H9 (cell line): Measurements from ENCODE around the gene IRAK1. TPM values are rescaled to one million over a fixed set of nuclear protein-coding genes. Genes with fewer than 3 reads are reported as not detected.

Experiments
- DNase-seq: peaks from one replicate; pipeline ENCODE4 v3.0.0-alpha.2; 2017
- H2AFZ ChIP-seq: one replicate; pipeline ENCODE4 v1.6.1; 2013; ENCODE audit warnings: mild to moderate bottlenecking, low read length, control low read depth, moderate library complexity
- H2AK5ac ChIP-seq: 2 replicates; pipeline ENCODE4 v1.6.1; 2013; ENCODE audit warnings: low read length, control low read depth, mixed read lengths; ENCODE audit not compliant: insufficient read length
- H2BK120ac ChIP-seq: one replicate; pipeline ENCODE4 v1.6.1; 2013; ENCODE audit warnings: low read depth, mild to moderate bottlenecking, low read length, control low read depth, inconsistent platforms; ENCODE audit not compliant: poor library complexity, severe bottlenecking
- H2BK12ac ChIP-seq: 2 replicates; pipeline ENCODE4 v1.6.1; 2013; ENCODE audit warnings: low read length, control low read depth, mixed read lengths, low read depth; ENCODE audit not compliant: insufficient read length
- H2BK15ac ChIP-seq: 2 replicates; pipeline ENCODE4 v1.6.1; 2013; ENCODE audit warnings: low read depth, low read length, control low read depth
- H2BK20ac ChIP-seq: one replicate; pipeline ENCODE4 v1.6.1; 2013; ENCODE audit warnings: low read depth, mild to moderate bottlenecking, low read length, control low read depth, inconsistent platforms; ENCODE audit not compliant: poor library complexity, severe bottlenecking
- H2BK5ac ChIP-seq: 2 replicates; pipeline ENCODE4 v1.6.1; 2013; ENCODE audit warnings: low read length, control low read depth, mixed read lengths; ENCODE audit not compliant: insufficient read length
- H3K14ac ChIP-seq: 2 replicates; pipeline ENCODE4 v1.6.1; 2013; ENCODE audit warnings: low read length, control low read depth; ENCODE audit not compliant: insufficient read depth
- H3K18ac ChIP-seq: 2 replicates; pipeline ENCODE4 v1.6.1; 2013; ENCODE audit warnings: low read depth, mild to moderate bottlenecking, mixed read lengths, low read length, control low read depth; ENCODE audit not compliant: insufficient read length
- H3K23ac ChIP-seq: 2 replicates; pipeline ENCODE4 v1.6.1; 2013; ENCODE audit warnings: low read length, control low read depth, mixed read lengths, low read depth; ENCODE audit not compliant: insufficient read length
- H3K23me2 ChIP-seq: 2 replicates; pipeline ENCODE4 v1.6.1; 2013; ENCODE audit warnings: low read depth, mild to moderate bottlenecking, mixed read lengths, low read length, control low read depth; ENCODE audit not compliant: insufficient read length, poor library complexity, severe bottlenecking
- H3K27ac ChIP-seq: 2 replicates; pipeline ENCODE4 v1.5.1; 2013; ENCODE audit warnings: low read length, control low read depth, mixed read lengths, low read depth; ENCODE audit not compliant: insufficient read length
- H3K27me3 ChIP-seq: 2 replicates; pipeline ENCODE4 v1.6.1; 2013; ENCODE audit warnings: low read length, control low read depth, inconsistent platforms; ENCODE audit not compliant: insufficient read depth
- H3K4ac ChIP-seq: 2 replicates; pipeline ENCODE4 v1.6.1; 2013; ENCODE audit warnings: low read depth, mild to moderate bottlenecking, control low read depth, inconsistent platforms, low read length, moderate library complexity
- H3K4me1 ChIP-seq: 2 replicates; pipeline ENCODE4 v1.6.1; 2013; ENCODE audit warnings: low read length, control low read depth, inconsistent platforms; ENCODE audit not compliant: insufficient read depth
- H3K4me2 ChIP-seq: 2 replicates; pipeline ENCODE4 v1.6.1; 2013; ENCODE audit warnings: low read length, control low read depth, mixed read lengths; ENCODE audit not compliant: insufficient read length, insufficient read depth
- H3K56ac ChIP-seq: 2 replicates; pipeline ENCODE4 v1.6.1; 2013; ENCODE audit warnings: low read depth, mild to moderate bottlenecking, mixed read lengths, low read length, control low read depth; ENCODE audit not compliant: insufficient read length
- H3K79me1 ChIP-seq: 2 replicates; pipeline ENCODE4 v1.6.1; 2013; ENCODE audit warnings: low read depth, mild to moderate bottlenecking, moderate library complexity, low read length, control low read depth, inconsistent platforms; ENCODE audit not compliant: insufficient read depth, poor library complexity, severe bottlenecking
- H3K79me2 ChIP-seq: 2 replicates; pipeline ENCODE4 v1.6.1; 2013; ENCODE audit warnings: low read length, control low read depth, inconsistent platforms; ENCODE audit not compliant: insufficient read depth
- H3K9ac ChIP-seq: 2 replicates; pipeline ENCODE4 v1.6.1; 2013; ENCODE audit warnings: low read length, control low read depth, mixed read lengths; ENCODE audit not compliant: insufficient read length; ENCODE audit errors: extremely low read depth
- H3K9me3 ChIP-seq: one replicate; pipeline ENCODE4 v1.6.1; 2013; ENCODE audit warnings: low read depth, low read length, inconsistent platforms; ENCODE audit not compliant: control insufficient read depth
- H3T11ph ChIP-seq: one replicate; pipeline ENCODE4 v1.6.1; 2013; ENCODE audit warnings: mild to moderate bottlenecking, low read length, control low read depth, inconsistent platforms
- H4K20me1 ChIP-seq: one replicate; pipeline ENCODE4 v1.6.1; 2013; ENCODE audit not compliant: control insufficient read depth, insufficient read length, insufficient read depth
- H4K5ac ChIP-seq: 2 replicates; pipeline ENCODE4 v1.6.1; 2013; ENCODE audit warnings: low read depth, mild to moderate bottlenecking, mixed read lengths, low read length, control low read depth; ENCODE audit not compliant: insufficient read length
- H4K8ac ChIP-seq: replicated peaks from 2 replicates; pipeline ENCODE4 v1.6.1; 2013; ENCODE audit warnings: low read length, control low read depth, mixed read lengths, low read depth; ENCODE audit not compliant: insufficient read length
- H4K91ac ChIP-seq: 2 replicates; pipeline ENCODE4 v1.6.1; 2013; ENCODE audit warnings: low read depth, mild to moderate bottlenecking, moderate library complexity, mixed read lengths, low read length, control low read depth; ENCODE audit not compliant: insufficient read length
- H3K27ac Mint-ChIP-seq, 3 experiments: 2 replicates in 2 of 3; 3 replicates in 1 of 3; pipeline ENCODE4 v1.8.0; 2020 to 2021; ENCODE audit warnings: mixed read lengths in 3 of 3, mild to moderate bottlenecking in 1 of 3, moderate library complexity in 1 of 3
- H3K27me3 Mint-ChIP-seq: 2 replicates; pipeline ENCODE4 v1.8.0; 2021; ENCODE audit warnings: low read depth, mild to moderate bottlenecking, moderate library complexity, mixed read lengths
- H3K36me3 Mint-ChIP-seq, 3 experiments: 2 replicates in 2 of 3; 3 replicates in 1 of 3; pipeline ENCODE4 v1.8.0; 2020 to 2021; ENCODE audit warnings: low read depth in 3 of 3, mixed read lengths in 3 of 3; ENCODE audit not compliant: insufficient read depth in 1 of 3
- H3K4me1 Mint-ChIP-seq, 2 experiments: 2 replicates each; pipeline ENCODE4 v1.8.0; 2020; ENCODE audit warnings: mixed read lengths in 2 of 2
- H3K4me3 Mint-ChIP-seq, 2 experiments: 2 replicates in 1 of 2; 3 replicates in 1 of 2; pipeline ENCODE4 v1.8.0; 2020 to 2021; ENCODE audit warnings: mild to moderate bottlenecking in 2 of 2, mixed read lengths in 2 of 2, moderate library complexity in 1 of 2
- H3K9me3 Mint-ChIP-seq, 2 experiments: 2 replicates in 1 of 2; 3 replicates in 1 of 2; pipeline ENCODE4 v1.8.0; 2020; ENCODE audit warnings: mild to moderate bottlenecking in 2 of 2, mixed read lengths in 2 of 2, moderate library complexity in 1 of 2
- CTCF ChIP-seq: fragments of 200-600 bp; sonication (generic); conservative IDR thresholded peaks from 3 replicates; pipeline ENCODE4 v1.8.0; 2021; ENCODE audit warnings: antibody characterized with exemption, mild to moderate bottlenecking
- WGBS: extraction: QIAGEN DNeasy Blood & Tissue Kit; methylation state at CpG from one replicate; pipeline ENCODE4 v1.1.7; 2013; ENCODE audit warnings: missing lambda C conversion rate, low lambda C conversion rate, mixed read lengths; ENCODE audit not compliant: insufficient read length; ENCODE audit errors: extremely low coverage; 5-methylcytosine and 5-hydroxymethylcytosine counted together
- total RNA-seq: library from RNA; stranded (reverse); gene quantifications from 2 replicates; pipeline ENCODE4 v1.2.1, GENCODE V29; 2021

IRAK1 gene
- total RNA-seq, 1 experiment from 2014 or later = 98.4 TPM

- no peaks in the 10 kb centered on the region; the same call in 1 of the 2 replicates for H3K27me3 Mint-ChIP-seq
These were observed 11.2 kb downstream of the IRAK1 start for GRCh38 chrX:154008521-154008920.

More at GRCh38 chrX:154008521-154008920, 11.2 kb downstream of the IRAK1 start:
- no peak overlapping the region for H3K27ac ChIP-seq
- H3K14ac ChIP-seq = no peak overlapping the region
- no peak overlapping the region for H2BK15ac ChIP-seq
- no peak overlapping the region for H3K56ac ChIP-seq
- Mint-ChIP-seq H3K4me3 (no peak overlapping the region), H3K9me3 (peaks cover 64 to 67% of the 10 kb centered on the region in 2 experiments), H3K36me3 (peaks cover 14 to 48% (median 42%) of the 10 kb centered on the region in 3 experiments), H3K27ac (peak overlapping the region in 1 of 3 experiments; percentile 24; a peak in 1 of 7 replicates), H3K4me1 (no peaks in the 10 kb centered on the region; a peak in 1 of 4 replicates)
- no peak overlapping the region for H3K18ac ChIP-seq
- no peak overlapping the region for H4K8ac ChIP-seq
- H2BK20ac ChIP-seq = no peak overlapping the region
- H3K4me1 ChIP-seq = no peaks in the 10 kb centered on the region
- no peak overlapping the region for H3T11ph ChIP-seq
- no peaks in the 10 kb centered on the region for H3K79me1 ChIP-seq
- WGBS = no CpG with 5 or more reads among the region's 4 CpGs
- DNase-seq = no peak
- no peak overlapping the region for H3K4me2 ChIP-seq
- H2BK5ac ChIP-seq = no peak overlapping the region
- no peak overlapping the region for H2AFZ ChIP-seq
- no peak overlapping the region for H2BK120ac ChIP-seq
- no peaks in the 10 kb centered on the region for H3K23me2 ChIP-seq
- no peaks in the 10 kb centered on the region for H3K79me2 ChIP-seq
- H3K9ac ChIP-seq = no peak overlapping the region
- no peak for TF ChIP-seq CTCF
- no peak overlapping the region for H3K4ac ChIP-seq
- no peak overlapping the region for H3K23ac ChIP-seq
- no peak overlapping the region for H4K91ac ChIP-seq
- H2BK12ac ChIP-seq = no peak overlapping the region
- peaks cover 21% of the 10 kb centered on the region for H3K9me3 ChIP-seq
- no peaks in the 10 kb centered on the region for H3K27me3 ChIP-seq
- no peaks in the 10 kb centered on the region for H4K20me1 ChIP-seq
- H2AK5ac ChIP-seq = no peak overlapping the region
- no peak overlapping the region for H4K5ac ChIP-seq
